NCI-H82 (cell line): ENCODE results near the gene DDX25.
A peak's percentile ranks its signal among the peaks of the same experiment; 100 is the strongest.
"Not testable (repeated sequence)": the region's sequence is repeated elsewhere in the genome, so short reads cannot be mapped to it uniquely, and the experiment has no call there.

Experiments used
- DNase-seq: peaks from one replicate; lab custom pipeline; 2025; lab: John Stamatoyannopoulos, UW

The DDX25 gene

DNA sequence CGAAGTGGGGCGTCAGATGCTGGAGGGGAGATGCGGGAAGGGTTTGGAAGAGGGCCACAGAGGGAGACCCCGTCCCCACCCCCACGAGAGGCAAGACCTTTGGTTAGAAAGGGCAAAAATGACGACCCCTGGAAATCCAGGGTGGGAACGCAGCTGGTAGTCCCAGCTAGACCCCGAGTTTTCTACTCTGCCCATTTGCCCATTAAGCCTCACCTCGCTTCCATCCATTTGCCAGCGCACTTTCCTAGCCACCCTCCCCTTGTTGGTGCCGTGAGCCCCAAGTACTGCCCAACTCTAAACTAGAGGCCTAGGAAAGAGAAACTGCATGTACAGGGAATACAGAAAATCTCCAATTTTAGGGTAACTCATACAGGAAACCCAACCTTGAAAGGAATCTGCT, 370 bp downstream of the DDX25 start:
- no peak for DNase-seq

GRCh38 chr11:125910226-125910849, 6.0 kb downstream of the DDX25 start:
- no peak for DNase-seq

DNA sequence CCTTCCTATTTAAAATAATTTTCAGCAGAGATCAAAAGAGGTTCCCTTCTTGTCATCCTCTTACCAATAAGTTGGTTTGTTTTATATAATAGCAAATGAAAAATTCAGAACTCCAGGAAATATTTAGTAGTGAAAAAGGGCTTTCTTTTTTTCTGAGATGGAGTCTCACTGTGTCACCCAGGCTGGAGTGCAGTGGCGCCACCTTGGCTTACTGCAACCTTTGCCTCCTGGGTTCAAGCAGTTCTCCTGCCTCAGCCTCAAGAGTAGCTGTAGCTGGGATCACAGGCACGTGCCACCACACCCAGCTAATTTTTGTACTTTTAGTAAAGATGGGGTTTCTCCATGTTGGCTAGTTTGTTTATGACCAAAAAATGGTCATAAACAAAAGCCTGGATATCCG, 10.3 kb downstream of the DDX25 start:
- not testable (repeated sequence) for DNase-seq

DNA sequence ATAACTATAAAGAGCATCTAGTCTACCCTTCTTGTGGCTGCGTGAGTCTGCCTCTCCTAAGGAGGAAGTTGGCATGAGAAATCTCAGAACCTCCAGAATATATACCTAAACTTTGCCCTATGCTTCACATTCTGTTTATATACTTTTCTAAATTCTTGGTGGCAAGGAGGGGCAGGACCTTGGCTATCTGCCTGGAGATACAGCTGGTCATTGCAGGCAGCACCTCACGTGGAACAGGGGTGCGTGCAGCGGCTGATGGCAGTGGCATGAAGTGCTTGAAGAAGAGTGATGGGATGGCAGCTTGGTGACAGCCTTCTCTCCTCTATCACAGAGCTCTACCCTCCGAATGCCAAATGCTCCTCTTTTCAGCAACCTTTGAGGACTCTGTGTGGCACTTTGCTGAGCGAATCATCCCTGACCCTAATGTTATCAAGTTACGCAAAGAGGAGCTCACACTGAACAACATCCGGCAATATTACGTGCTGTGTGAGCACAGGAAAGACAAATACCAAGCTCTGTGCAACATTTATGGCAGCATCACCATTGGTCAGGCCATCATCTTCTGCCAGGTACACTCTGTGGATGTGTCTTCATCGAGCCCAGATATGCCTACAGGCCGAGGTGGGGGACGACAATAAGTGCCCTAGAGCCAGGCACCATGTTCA, 12.5 kb downstream of the DDX25 start:
- DNase-seq = no peak

GRCh38 chr11:125918140-125918840, 14.0 kb downstream of the DDX25 start:
- DNase-seq = no peak

GRCh38 chr11:125921042-125921441, 16.7 kb downstream of the DDX25 start:
- DNase-seq = no peak

DNA sequence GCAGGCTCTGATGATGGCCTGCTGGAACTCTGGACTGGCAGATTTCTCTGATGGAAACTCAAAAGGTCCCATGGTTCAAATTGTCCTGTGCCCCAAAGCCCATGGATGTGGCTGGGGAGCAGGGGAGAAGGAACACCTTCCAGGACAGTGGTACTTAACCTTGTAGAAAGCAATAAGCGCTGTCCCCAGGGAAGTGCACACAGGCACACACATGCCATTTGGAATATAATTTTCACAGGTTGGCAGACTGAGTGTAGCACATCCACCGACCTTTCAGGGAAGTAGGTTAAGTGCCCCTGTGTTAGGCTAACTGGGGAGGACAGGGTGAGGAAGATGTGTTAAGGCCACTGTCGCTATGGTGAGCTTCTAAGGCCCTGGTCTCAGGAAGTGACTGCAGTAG, 17.8 kb downstream of the DDX25 start:
- no peak for DNase-seq

DNA sequence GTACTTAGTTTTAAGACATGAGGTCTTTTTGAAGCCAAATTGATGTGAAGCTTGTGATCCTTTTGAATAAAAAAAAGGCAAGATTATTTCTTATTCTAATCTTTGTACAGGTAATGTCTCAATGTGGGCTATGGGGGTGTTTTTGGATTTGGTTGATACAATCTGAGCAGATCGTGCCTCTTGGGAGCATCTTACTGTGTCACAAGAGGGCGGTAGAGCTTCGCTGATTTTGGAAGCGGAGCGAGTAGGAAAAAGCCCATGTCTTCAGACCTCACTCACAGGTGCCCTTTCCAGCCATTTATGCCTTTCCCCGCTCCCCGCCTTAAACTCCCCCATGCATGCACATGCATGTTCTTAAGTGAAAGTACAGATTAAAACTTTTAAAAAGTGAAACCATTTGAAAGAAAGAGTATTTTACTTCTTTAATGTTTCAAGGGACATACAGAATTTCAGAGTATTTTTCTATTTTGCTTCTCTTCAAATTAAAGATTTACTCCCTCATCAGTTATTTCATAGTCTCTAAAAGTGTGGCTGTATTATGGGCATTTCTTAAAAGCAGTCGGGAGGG, 18.8 kb downstream of the DDX25 start:
- DNase-seq = peak; percentile 81

GRCh38 chr11:125923633-125924032, 19.3 kb downstream of the DDX25 start:
- DNase-seq = no peak

DNA sequence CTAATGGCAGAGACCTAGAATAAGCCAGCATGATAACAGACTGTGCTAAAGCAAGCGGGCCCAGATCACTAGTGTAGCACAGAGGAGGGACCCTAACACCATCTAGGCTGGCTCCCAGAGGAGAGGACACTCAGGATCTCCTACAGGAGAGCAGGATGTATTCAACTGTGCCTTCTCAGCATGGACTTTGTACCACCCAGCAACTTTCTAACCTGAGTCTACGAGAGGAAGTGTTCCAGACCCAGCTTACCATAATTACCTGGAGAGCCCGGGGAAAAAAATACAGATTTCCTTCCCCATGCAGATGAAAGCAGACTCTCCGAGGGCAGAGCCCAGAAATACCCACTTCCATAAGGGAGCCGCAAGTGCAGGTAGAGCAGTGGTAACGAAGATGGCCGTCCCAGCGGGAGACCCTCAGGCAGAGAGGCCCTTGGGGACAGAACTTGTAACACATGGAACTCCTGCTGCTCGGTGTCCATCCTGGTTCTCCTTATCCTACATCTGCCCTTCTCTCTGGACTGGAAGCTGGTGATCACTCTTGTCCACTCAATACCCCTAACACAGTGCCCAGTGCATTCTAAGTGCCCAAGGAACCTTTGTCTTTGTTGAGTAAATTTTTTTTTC, 20.2 kb downstream of the DDX25 start:
- no peak for DNase-seq

DNA sequence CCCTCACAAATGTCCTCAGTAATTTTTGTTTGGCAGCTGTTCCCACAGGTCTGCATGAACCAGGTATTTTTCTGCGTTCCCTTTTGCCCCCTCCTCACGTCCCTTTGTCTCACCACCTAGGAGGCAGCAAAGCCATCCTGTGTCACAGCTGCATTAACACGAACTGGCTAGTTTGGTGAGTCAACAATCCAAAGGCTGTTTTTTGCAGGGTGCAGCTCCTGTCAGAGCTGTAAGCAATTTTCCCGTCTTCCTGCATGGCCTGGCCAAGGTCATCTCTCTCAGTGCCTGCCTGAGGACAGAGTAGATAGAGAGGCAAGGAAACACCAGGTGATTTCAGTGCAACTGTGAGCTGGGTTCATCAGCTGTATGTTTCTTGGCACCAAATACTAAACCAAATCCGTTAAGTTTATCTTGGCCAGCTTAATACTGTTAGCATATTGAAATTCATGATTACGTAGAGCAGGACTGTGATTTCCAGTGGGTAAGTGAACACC, 21.0 kb downstream of the DDX25 start:
- DNase-seq = no peak

DNA sequence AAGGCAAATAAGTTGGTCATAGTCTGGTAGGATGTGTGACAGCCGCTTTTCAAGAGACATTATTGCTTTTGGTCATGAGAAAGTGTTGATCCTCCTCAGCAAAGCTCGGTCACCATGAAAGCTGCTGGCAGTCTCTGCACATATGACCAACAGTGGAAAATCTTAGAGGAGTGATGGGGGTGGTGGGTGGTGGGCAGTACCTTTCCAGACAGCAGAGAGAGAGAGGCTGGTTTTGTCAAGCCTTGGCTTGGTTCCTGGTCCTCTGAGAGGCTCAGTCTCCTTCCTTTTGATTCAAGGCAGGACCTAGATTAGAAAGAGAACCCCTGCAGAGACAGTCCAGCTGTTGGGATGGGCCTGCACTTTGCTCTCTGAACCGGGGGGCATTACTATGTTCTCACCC, 21.5 kb downstream of the DDX25 start:
- no peak for DNase-seq

DNA sequence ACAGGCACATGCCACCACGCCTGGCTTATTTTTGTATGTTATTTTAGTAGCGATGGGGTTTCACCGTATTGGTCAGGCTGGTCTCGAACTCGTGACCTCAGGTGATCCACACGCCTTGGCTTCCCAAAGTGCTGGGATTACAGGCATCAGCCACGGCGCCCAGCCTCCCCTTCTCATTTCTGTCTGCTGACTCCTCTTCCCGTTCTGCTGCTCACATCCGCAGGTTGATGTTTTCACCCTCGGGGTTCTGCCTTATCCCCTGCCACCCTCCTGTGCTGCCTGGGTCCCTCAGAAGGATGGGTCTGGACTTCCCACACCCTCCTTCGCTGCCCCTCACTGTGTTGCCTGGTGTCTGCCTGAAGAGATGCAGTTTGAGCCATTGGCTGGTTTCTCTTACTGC, 22.4 kb downstream of the DDX25 start:
- DNase-seq = no peak

DNA sequence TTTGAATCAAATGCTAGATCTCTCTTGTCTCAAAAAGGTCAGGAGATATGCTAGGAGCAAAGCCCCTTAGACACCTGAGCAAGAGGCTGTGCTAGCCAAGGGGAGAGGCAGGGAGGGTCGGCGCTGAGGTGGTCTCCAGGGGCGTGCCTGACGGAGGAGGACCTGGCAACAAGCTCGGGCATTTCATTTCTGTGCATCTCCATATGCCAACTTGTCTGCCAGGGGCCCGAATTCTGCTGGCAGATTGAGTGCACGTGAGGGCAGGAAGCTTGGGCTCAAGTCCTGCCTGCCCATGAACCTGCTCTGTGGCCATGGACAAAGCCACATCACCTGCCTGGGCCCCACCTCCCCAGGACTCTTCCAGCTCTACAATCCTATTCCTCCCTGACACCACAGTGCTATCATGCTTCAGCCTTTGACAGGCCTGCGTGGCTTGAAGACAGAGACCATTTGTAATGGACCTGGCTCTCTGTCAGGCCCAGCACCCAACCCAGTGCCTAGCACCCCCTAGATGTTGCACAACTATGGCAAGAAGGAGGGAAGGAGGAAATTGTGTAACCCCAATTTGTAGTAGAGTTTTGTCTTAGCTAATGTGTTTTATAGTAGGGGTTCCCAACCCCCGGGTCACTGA, 25.3 kb downstream of the DDX25 start:
- DNase-seq = no peak

DNA sequence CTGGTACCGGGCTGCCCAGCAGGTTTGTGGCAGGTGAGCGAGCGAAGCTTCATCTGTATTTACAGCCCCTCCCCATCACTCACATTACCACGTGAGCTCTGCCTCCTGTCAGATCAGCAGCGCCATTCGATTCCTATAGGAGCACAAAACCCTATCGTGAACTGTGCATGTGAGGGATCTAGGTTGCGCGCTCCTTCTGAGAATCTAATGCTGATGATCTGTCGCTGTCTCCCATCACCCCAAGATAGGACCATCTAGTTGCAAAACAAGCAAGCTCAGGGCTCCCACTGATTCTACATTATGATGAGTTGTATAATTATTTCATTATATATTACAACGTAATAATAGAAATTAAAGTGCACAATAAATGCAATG, 25.8 kb downstream of the DDX25 start:
- no peak for DNase-seq

- DNase-seq = no peak
These were observed 26.8 kb downstream of the DDX25 start for GRCh38 chr11:125931116-125931515.

GRCh38 chr11:125931668-125932067, 27.4 kb downstream of the DDX25 start:
- DNase-seq = no peak

DNA sequence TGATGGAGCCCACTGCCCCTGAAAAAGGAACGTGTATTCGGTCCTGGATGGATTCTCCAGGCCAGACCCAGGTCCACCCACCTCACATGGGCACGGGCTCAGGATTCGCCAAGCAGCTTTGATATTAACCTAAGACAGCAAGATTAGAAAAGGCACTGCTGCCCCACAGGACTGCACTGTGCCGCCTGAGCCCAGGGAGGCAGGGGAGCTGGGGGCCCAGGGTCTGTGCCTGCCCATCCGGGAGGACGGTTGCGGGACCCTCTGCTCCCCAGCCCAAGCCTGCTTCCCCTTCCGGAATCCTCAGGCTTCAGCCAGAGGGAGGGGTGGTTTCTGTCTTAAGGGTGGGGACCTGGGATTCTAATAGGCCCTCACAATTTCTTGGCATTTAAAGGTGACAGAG, 28.0 kb downstream of the DDX25 start:
- no peak for DNase-seq

- DNase-seq = no peak
These were observed 28.9 kb downstream of the DDX25 start for GRCh38 chr11:125933030-125933813.

DNA sequence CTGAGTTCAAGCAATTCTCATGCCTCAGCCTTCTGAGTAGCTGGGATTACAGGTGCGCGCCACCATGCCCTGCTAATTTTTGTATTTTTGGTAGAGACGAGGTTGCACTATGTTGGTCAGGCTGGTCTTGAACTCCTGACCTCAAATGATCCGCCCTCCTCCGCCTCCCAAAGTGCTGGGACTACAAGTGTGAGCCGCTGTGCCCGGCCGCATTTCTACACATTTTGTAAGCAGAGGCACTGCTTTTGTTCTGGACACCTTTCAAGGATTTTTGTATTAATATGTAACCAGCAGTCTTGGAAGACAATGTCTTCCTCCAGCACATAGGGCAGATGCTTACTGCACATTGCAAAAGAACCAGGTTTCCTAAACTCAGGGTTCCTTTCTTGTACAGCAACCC, 30.2 kb downstream of the DDX25 start:
- no peak for DNase-seq

DNA sequence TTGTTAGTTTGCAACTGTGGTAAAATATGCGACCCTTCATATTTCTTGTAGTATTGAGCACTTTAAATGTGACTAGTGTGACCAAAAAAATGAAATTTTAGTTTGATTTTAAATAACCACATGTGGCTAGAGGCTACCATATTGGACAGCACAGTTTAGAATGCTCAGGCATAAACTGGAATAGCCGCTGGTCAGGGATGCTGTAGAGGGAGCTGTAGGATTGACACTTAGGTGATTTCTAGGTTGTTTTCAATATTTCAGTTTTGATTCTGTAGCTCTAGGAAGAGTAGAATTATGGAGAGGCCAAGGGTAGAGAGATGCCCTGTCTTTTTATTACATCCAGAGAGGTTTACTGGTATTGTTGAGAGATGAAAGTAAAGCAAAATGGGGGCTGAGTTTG, 30.7 kb downstream of the DDX25 start:
- no peak for DNase-seq
